GM23248 (cell line): ENCODE results near the gene CEP164. TPM values are rescaled to one million over a fixed set of nuclear protein-coding genes. Genes with fewer than 3 reads are reported as not detected.

Experiments
- DNase-seq: peaks from one replicate; pipeline ENCODE4 v3.0.0-alpha.2; 2015
- H2AFZ ChIP-seq: fragments of 200-600 bp; sonication (generic); 2 replicates; pipeline ENCODE4 v1.6.1; 2016; ENCODE audit warnings: antibody characterized with exemption
- H3F3A ChIP-seq: fragments of 200-600 bp; sonication (generic); 2 replicates; pipeline ENCODE4 v1.6.1; 2016; ENCODE audit warnings: mild to moderate bottlenecking, antibody characterized with exemption, mixed run types; ENCODE audit not compliant: insufficient read depth
- H3K27ac ChIP-seq: fragments of 200-600 bp; sonication (generic); 2 replicates; pipeline ENCODE4 v1.5.1; 2016; ENCODE audit warnings: mild to moderate bottlenecking
- H3K27me3 ChIP-seq: fragments of 200-600 bp; sonication (generic); replicated peaks from 2 replicates; pipeline ENCODE4 v1.6.1; 2016; ENCODE audit warnings: mild to moderate bottlenecking; ENCODE audit not compliant: insufficient read depth
- H3K36me3 ChIP-seq: fragments of 200-600 bp; sonication (generic); 2 replicates; pipeline ENCODE4 v1.6.1; 2016; ENCODE audit warnings: low read depth, mild to moderate bottlenecking
- H3K4me1 ChIP-seq: fragments of 200-600 bp; sonication (generic); 2 replicates; pipeline ENCODE4 v1.6.1; 2016; ENCODE audit warnings: mild to moderate bottlenecking; ENCODE audit not compliant: insufficient read depth
- H3K4me2 ChIP-seq: fragments of 200-600 bp; sonication (generic); one replicate; pipeline ENCODE4 v1.6.1; 2016; ENCODE audit warnings: mild to moderate bottlenecking; ENCODE audit not compliant: unreplicated experiment
- H3K4me3 ChIP-seq: fragments of 200-600 bp; sonication (generic); 2 replicates; pipeline ENCODE4 v1.5.1; 2016; ENCODE audit warnings: mild to moderate bottlenecking
- H3K79me2 ChIP-seq: fragments of 200-600 bp; sonication (generic); 2 replicates; pipeline ENCODE4 v1.6.1; 2016; ENCODE audit warnings: mild to moderate bottlenecking; ENCODE audit not compliant: insufficient read depth
- H3K9ac ChIP-seq: fragments of 200-600 bp; sonication (generic); 2 replicates; pipeline ENCODE4 v1.6.1; 2016; ENCODE audit warnings: mild to moderate bottlenecking
- H3K9me2 ChIP-seq: fragments of 200-600 bp; sonication (generic); 2 replicates; pipeline ENCODE4 v1.6.1; 2016; ENCODE audit warnings: mixed run types, mild to moderate bottlenecking, moderate library complexity; ENCODE audit not compliant: insufficient read depth
- H3K9me3 ChIP-seq: fragments of 200-600 bp; sonication (generic); one replicate; pipeline ENCODE4 v1.6.1; 2017; ENCODE audit warnings: low read depth
- H4K20me1 ChIP-seq: fragments of 200-600 bp; sonication (generic); 2 replicates; pipeline ENCODE4 v1.6.0; 2016; ENCODE audit not compliant: insufficient read depth
- EZH2 ChIP-seq: fragments of 200-600 bp; sonication (generic); IDR thresholded peaks from 2 replicates; pipeline ENCODE4 v1.6.1; 2018; ENCODE audit warnings: antibody characterized with exemption, mild to moderate bottlenecking; ENCODE audit not compliant: insufficient read depth, poor library complexity, severe bottlenecking
- EZH2phosphoT487 ChIP-seq: fragments of 200-600 bp; sonication (generic); IDR thresholded peaks from 2 replicates; pipeline ENCODE4 v1.6.1; 2018; ENCODE audit warnings: antibody characterized with exemption, moderate library complexity, mild to moderate bottlenecking, low read depth; ENCODE audit not compliant: insufficient read depth
- WGBS, 2 experiments: methylation state at CpG; one replicate each; pipeline ENCODE4 v1.1.6; 2015 to 2017; ENCODE audit warnings: low lambda C conversion rate in 2 of 2, low coverage in 1 of 2; ENCODE audit errors: missing lambda C conversion rate in 2 of 2; 5-methylcytosine and 5-hydroxymethylcytosine counted together
- in situ Hi-C: fragments of 300-500 bp; cut with MboI; formaldehyde crosslinking; loops from 2 replicates; pipeline ENCODE4 v1.15.0; 2020
- polyA plus RNA-seq: library from polyadenylated mRNA; unstranded; fragments of >200 nt; fragmentation: Nextera tagmentation; extraction: Ambion mirVana; gene quantifications from 2 replicates; pipeline ENCODE4 v1.2.1, GENCODE V29; 2016
- total RNA-seq: library from RNA; depleted of rRNA; stranded (reverse); fragments of >200 nt; shearing (Covaris generic); gene quantifications from 2 replicates; pipeline ENCODE4 v1.2.3, GENCODE V29; 2014

CEP164 gene
- total and polyA plus RNA-seq, 2 experiments from 2014 or later: 20.3 to 30.9 TPM

DNA sequence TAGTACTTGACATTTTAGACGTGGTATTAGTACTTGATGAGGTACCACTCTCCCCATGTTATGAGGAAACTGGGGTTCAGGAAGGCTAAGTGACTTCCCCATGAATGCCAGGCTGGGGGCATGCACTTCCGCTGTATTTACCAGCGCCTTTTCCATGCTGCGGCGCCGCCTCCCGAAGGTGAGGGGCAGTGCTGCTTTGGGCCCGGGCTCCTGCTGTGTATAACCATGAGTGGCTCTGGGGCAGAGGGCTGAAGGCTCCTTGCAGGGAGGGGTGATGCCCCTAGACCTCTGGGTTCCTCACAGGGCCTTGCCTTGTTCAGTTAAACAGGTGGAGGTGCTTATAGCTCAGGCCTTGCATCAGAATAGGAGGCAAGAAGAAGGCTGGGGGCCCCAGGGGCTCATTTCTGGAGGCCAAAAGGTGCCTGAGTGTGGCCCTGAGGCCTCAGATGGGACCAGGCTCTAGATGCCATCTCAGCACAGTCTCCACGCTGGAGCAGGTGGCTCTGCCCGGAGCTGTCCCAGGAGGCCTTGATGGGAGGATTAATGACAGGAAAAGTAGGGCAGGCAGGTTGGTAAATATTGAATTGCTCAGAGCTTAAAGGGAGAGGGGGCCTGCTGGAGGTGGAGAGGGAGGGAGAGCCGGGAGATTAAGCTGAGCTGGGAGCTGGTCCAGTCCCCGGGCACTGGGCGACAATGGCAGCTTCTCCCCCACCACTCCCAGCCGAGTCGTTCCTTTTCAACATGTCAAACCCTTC lies 129.6 kb downstream of the CEP164 start:
- no peaks in the 10 kb centered on the region for H3K9me2 ChIP-seq
- H3K4me1 ChIP-seq: no peaks in the 10 kb centered on the region
- TF ChIP-seq EZH2: no peak
- TF ChIP-seq EZH2phosphoT487: no peak
- H3F3A ChIP-seq: no peaks in the 10 kb centered on the region
- no peaks in the 10 kb centered on the region for H4K20me1 ChIP-seq
- no peak overlapping the region for H3K9ac ChIP-seq
- DNase-seq: no peak
- no peaks in the 10 kb centered on the region for H3K79me2 ChIP-seq
- no peaks in the 10 kb centered on the region for H3K9me3 ChIP-seq
- 46 to 50% methylated on average over 15 of the region's 15 CpGs for WGBS, 2 experiments
- no peak overlapping the region for H2AFZ ChIP-seq
- H3K36me3 ChIP-seq: no peaks in the 10 kb centered on the region
- no peak overlapping the region for H3K27ac ChIP-seq
- no peak overlapping the region for H3K4me3 ChIP-seq
- H3K27me3 ChIP-seq: peaks cover 22% of the 10 kb centered on the region; the same call in 1 of the 2 replicates
- no peak overlapping the region for H3K4me2 ChIP-seq
- in situ Hi-C loops: no loop called here

DNA sequence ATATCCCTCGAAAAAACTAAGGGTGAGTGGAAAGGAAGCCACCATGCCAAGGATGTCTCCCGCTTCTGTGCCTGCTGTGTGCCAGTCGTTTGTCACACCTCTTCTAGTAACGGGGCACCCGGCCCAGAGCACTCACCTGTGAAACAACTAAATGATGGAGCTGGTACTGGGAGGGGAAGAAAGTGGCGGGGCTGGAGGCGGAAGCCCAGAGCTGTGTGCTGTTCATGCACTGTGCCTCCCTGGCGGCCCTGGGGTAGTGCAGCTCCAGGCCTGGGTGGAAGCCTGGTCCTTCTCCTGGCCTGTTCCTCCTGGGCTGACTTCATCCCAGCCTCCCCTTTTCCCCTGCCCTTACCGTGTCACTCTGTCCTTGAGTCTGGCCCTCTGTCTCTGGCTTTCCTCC lies 130.2 kb downstream of the CEP164 start:
- H3K9ac ChIP-seq: no peak overlapping the region
- 45 to 48% methylated on average over 9 of the region's 9 CpGs for WGBS, 2 experiments
- no peak overlapping the region for H2AFZ ChIP-seq
- H3K27me3 ChIP-seq: peaks cover 27% of the 10 kb centered on the region; the same call in 1 of the 2 replicates
- no peaks in the 10 kb centered on the region for H3K79me2 ChIP-seq
- H3K9me2 ChIP-seq: no peaks in the 10 kb centered on the region
- TF ChIP-seq EZH2 (no peak), EZH2phosphoT487 (no peak)
- in situ Hi-C loops: no loop called here
- H3F3A ChIP-seq: no peaks in the 10 kb centered on the region
- H3K27ac ChIP-seq: no peak overlapping the region
- no peaks in the 10 kb centered on the region for H3K36me3 ChIP-seq
- no peak overlapping the region for H3K4me3 ChIP-seq
- H3K4me1 ChIP-seq: no peaks in the 10 kb centered on the region
- H4K20me1 ChIP-seq: no peaks in the 10 kb centered on the region
- H3K4me2 ChIP-seq: no peak overlapping the region
- H3K9me3 ChIP-seq: no peaks in the 10 kb centered on the region
- no peak for DNase-seq

GRCh38 chr11:117458275-117459122 lies 130.8 kb downstream of the CEP164 start:
- in situ Hi-C loops: no loop called here
- H3K9me2 ChIP-seq: no peaks in the 10 kb centered on the region
- no peak overlapping the region for H3K27ac ChIP-seq
- H2AFZ ChIP-seq: no peak overlapping the region
- H3K27me3 ChIP-seq: peaks cover 34% of the 10 kb centered on the region; the same call in 1 of the 2 replicates
- no peaks in the 10 kb centered on the region for H3K9me3 ChIP-seq
- no peaks in the 10 kb centered on the region for H4K20me1 ChIP-seq
- TF ChIP-seq EZH2 (no peak), EZH2phosphoT487 (no peak)
- H3K9ac ChIP-seq: no peak overlapping the region
- H3K4me3 ChIP-seq: no peak overlapping the region
- no peaks in the 10 kb centered on the region for H3K79me2 ChIP-seq
- H3F3A ChIP-seq: no peaks in the 10 kb centered on the region
- DNase-seq: no peak
- no peaks in the 10 kb centered on the region for H3K4me1 ChIP-seq
- H3K4me2 ChIP-seq: no peak overlapping the region
- no peaks in the 10 kb centered on the region for H3K36me3 ChIP-seq
- WGBS, 2 experiments: 68 to 70% methylated on average over 20 to 22 of the region's 22 CpGs

GRCh38 chr11:117459123-117459978 lies 131.7 kb downstream of the CEP164 start:
- in situ Hi-C loops: no loop called here
- 34 to 49% methylated on average over 16 of the region's 16 CpGs for whole genome bisulfite sequencing, 2 experiments

More at GRCh38 chr11:117459123-117459978, 131.7 kb downstream of the CEP164 start:
- Histone ChIP-seq H3K4me3 (no peak overlapping the region), H3K4me2 (no peak overlapping the region), H3K79me2 (no peaks in the 10 kb centered on the region), H3K27me3 (peaks cover 34% of the 10 kb centered on the region; the same call in 1 of the 2 replicates), H3K9ac (no peak overlapping the region), H3K4me1 (no peaks in the 10 kb centered on the region), H3F3A (no peaks in the 10 kb centered on the region), H3K27ac (no peak overlapping the region), H2AFZ (no peak overlapping the region), H3K36me3 (no peaks in the 10 kb centered on the region), H3K9me2 (no peaks in the 10 kb centered on the region), H4K20me1 (no peaks in the 10 kb centered on the region), H3K9me3 (no peaks in the 10 kb centered on the region)
- DNase-seq: no peak
- TF ChIP-seq EZH2phosphoT487 (no peak), EZH2 (no peak)
